GM23248 (cell line): Measurements from ENCODE around the gene CBFA2T2. TPM values are rescaled to one million over a fixed set of nuclear protein-coding genes. Genes with fewer than 3 reads are reported as not detected.

Experiments used
- DNase-seq: peaks from one replicate; pipeline ENCODE4 v3.0.0-alpha.2; 2015
- H2AFZ ChIP-seq: fragments of 200-600 bp; sonication (generic); 2 replicates; pipeline ENCODE4 v1.6.1; 2016; ENCODE audit warnings: antibody characterized with exemption
- H3F3A ChIP-seq: fragments of 200-600 bp; sonication (generic); 2 replicates; pipeline ENCODE4 v1.6.1; 2016; ENCODE audit warnings: mild to moderate bottlenecking, antibody characterized with exemption, mixed run types; ENCODE audit not compliant: insufficient read depth
- H3K27ac ChIP-seq: fragments of 200-600 bp; sonication (generic); 2 replicates; pipeline ENCODE4 v1.5.1; 2016; ENCODE audit warnings: mild to moderate bottlenecking
- H3K27me3 ChIP-seq: fragments of 200-600 bp; sonication (generic); replicated peaks from 2 replicates; pipeline ENCODE4 v1.6.1; 2016; ENCODE audit warnings: mild to moderate bottlenecking; ENCODE audit not compliant: insufficient read depth
- H3K36me3 ChIP-seq: fragments of 200-600 bp; sonication (generic); 2 replicates; pipeline ENCODE4 v1.6.1; 2016; ENCODE audit warnings: low read depth, mild to moderate bottlenecking
- H3K4me1 ChIP-seq: fragments of 200-600 bp; sonication (generic); 2 replicates; pipeline ENCODE4 v1.6.1; 2016; ENCODE audit warnings: mild to moderate bottlenecking; ENCODE audit not compliant: insufficient read depth
- H3K4me2 ChIP-seq: fragments of 200-600 bp; sonication (generic); one replicate; pipeline ENCODE4 v1.6.1; 2016; ENCODE audit warnings: mild to moderate bottlenecking; ENCODE audit not compliant: unreplicated experiment
- H3K4me3 ChIP-seq: fragments of 200-600 bp; sonication (generic); 2 replicates; pipeline ENCODE4 v1.5.1; 2016; ENCODE audit warnings: mild to moderate bottlenecking
- H3K79me2 ChIP-seq: fragments of 200-600 bp; sonication (generic); 2 replicates; pipeline ENCODE4 v1.6.1; 2016; ENCODE audit warnings: mild to moderate bottlenecking; ENCODE audit not compliant: insufficient read depth
- H3K9ac ChIP-seq: fragments of 200-600 bp; sonication (generic); 2 replicates; pipeline ENCODE4 v1.6.1; 2016; ENCODE audit warnings: mild to moderate bottlenecking
- H3K9me2 ChIP-seq: fragments of 200-600 bp; sonication (generic); 2 replicates; pipeline ENCODE4 v1.6.1; 2016; ENCODE audit warnings: mixed run types, mild to moderate bottlenecking, moderate library complexity; ENCODE audit not compliant: insufficient read depth
- H3K9me3 ChIP-seq: fragments of 200-600 bp; sonication (generic); one replicate; pipeline ENCODE4 v1.6.1; 2017; ENCODE audit warnings: low read depth
- H4K20me1 ChIP-seq: fragments of 200-600 bp; sonication (generic); 2 replicates; pipeline ENCODE4 v1.6.0; 2016; ENCODE audit not compliant: insufficient read depth
- EZH2 ChIP-seq: fragments of 200-600 bp; sonication (generic); IDR thresholded peaks from 2 replicates; pipeline ENCODE4 v1.6.1; 2018; ENCODE audit warnings: antibody characterized with exemption, mild to moderate bottlenecking; ENCODE audit not compliant: insufficient read depth, poor library complexity, severe bottlenecking
- EZH2phosphoT487 ChIP-seq: fragments of 200-600 bp; sonication (generic); IDR thresholded peaks from 2 replicates; pipeline ENCODE4 v1.6.1; 2018; ENCODE audit warnings: antibody characterized with exemption, moderate library complexity, mild to moderate bottlenecking, low read depth; ENCODE audit not compliant: insufficient read depth
- WGBS, 2 experiments: methylation state at CpG; one replicate each; pipeline ENCODE4 v1.1.6; 2015 to 2017; ENCODE audit warnings: low lambda C conversion rate in 2 of 2, low coverage in 1 of 2; ENCODE audit errors: missing lambda C conversion rate in 2 of 2; 5-methylcytosine and 5-hydroxymethylcytosine counted together
- in situ Hi-C: fragments of 300-500 bp; cut with MboI; formaldehyde crosslinking; loops from 2 replicates; pipeline ENCODE4 v1.15.0; 2020
- polyA plus RNA-seq: library from polyadenylated mRNA; unstranded; fragments of >200 nt; fragmentation: Nextera tagmentation; extraction: Ambion mirVana; gene quantifications from 2 replicates; pipeline ENCODE4 v1.2.1, GENCODE V29; 2016
- total RNA-seq: library from RNA; depleted of rRNA; stranded (reverse); fragments of >200 nt; shearing (Covaris generic); gene quantifications from 2 replicates; pipeline ENCODE4 v1.2.3, GENCODE V29; 2014

CBFA2T2 gene
- total and polyA plus RNA-seq, 2 experiments from 2014 or later, result 5.3 to 8.7 TPM

- no peaks in the 10 kb centered on the region for H3K27me3 ChIP-seq
- H3K36me3 ChIP-seq, result no peaks in the 10 kb centered on the region
- H3K9me2 ChIP-seq, result no peaks in the 10 kb centered on the region
- peak overlapping the region; percentile 71 for H3K4me3 ChIP-seq
- no peaks in the 10 kb centered on the region for H4K20me1 ChIP-seq
- peak; percentile 60 for DNase-seq
- in situ Hi-C loops, result no loop called here
- peak overlapping the region; percentile 71 for H2AFZ ChIP-seq
- peak overlapping the region; percentile 30; the same call in 1 of the 2 replicates for H3K27ac ChIP-seq
- WGBS, 2 experiments, result 4 to 5% methylated on average over 23 to 26 of the region's 53 CpGs
- H3K4me2 ChIP-seq, result peak overlapping the region; percentile 62
- no peaks in the 10 kb centered on the region for H3K9me3 ChIP-seq
- H3F3A ChIP-seq, result no peaks in the 10 kb centered on the region; the same call in 1 of the 2 replicates
- TF ChIP-seq EZH2phosphoT487, result no peak
- TF ChIP-seq EZH2, result no peak
- peak overlapping the region; percentile 66 for H3K9ac ChIP-seq
- peaks cover 22% of the 10 kb centered on the region for H3K79me2 ChIP-seq
- H3K4me1 ChIP-seq, result peaks cover 12% of the 10 kb centered on the region
Measured at GRCh38 chr20:33685328-33686099, 195.6 kb downstream of the CBFA2T2 start.

- 8 to 9% methylated on average over 38 to 58 of the region's 101 CpGs for WGBS, 2 experiments
- no peaks in the 10 kb centered on the region for H3K36me3 ChIP-seq
- peak within 1 kb of the TSS; percentile 30; the same call in 1 of the 2 replicates for H3K27ac ChIP-seq
- H3K4me1 ChIP-seq, result peaks cover 8% of the 10 kb centered on the region
- TF ChIP-seq EZH2phosphoT487 (no peak), EZH2 (no peak)
- H3K9me3 ChIP-seq, result no peaks in the 10 kb centered on the region
- peaks cover 22% of the 10 kb centered on the region for H3K79me2 ChIP-seq
- H3K4me2 ChIP-seq, result peak within 1 kb of the TSS; percentile 62
- no peaks in the 10 kb centered on the region for H3K9me2 ChIP-seq
- in situ Hi-C loops, result no loop called here
- H3K4me3 ChIP-seq, result peak within 1 kb of the TSS; percentile 71
- DNase-seq, result peak; percentile 98
- peak within 1 kb of the TSS; percentile 84 for H2AFZ ChIP-seq
- H3K9ac ChIP-seq, result peak within 1 kb of the TSS; percentile 66
- no peaks in the 10 kb centered on the region for H3K27me3 ChIP-seq
- no peaks in the 10 kb centered on the region; the same call in 1 of the 2 replicates for H3F3A ChIP-seq
- no peaks in the 10 kb centered on the region for H4K20me1 ChIP-seq
Measured at GRCh38 chr20:33686100-33686983, 196.4 kb downstream of the CBFA2T2 start, which contains the start of gene E2F1. E2F1 (minus strand) TSS chr20:33686385; CDS start chr20:33686264, 121 bp downstream.

GRCh38 chr20:33686984-33687366, 197.1 kb downstream of the CBFA2T2 start:
- Histone ChIP-seq H3K4me3 (peak overlapping the region; percentile 71; the same call in 1 of the 2 replicates), H4K20me1 (no peaks in the 10 kb centered on the region), H3K27me3 (no peaks in the 10 kb centered on the region), H3K4me2 (peak overlapping the region; percentile 50), H3K79me2 (peaks cover 22% of the 10 kb centered on the region), H3K27ac (no peak overlapping the region), H3F3A (no peaks in the 10 kb centered on the region; the same call in 1 of the 2 replicates), H2AFZ (peak overlapping the region; percentile 84), H3K36me3 (no peaks in the 10 kb centered on the region), H3K9me3 (no peaks in the 10 kb centered on the region), H3K4me1 (peaks cover 8% of the 10 kb centered on the region), H3K9me2 (no peaks in the 10 kb centered on the region), H3K9ac (no peak overlapping the region)
- TF ChIP-seq EZH2phosphoT487, result no peak
- TF ChIP-seq EZH2, result no peak
- WGBS, 2 experiments, result 91% methylated on average over 14 of the region's 14 CpGs
- DNase-seq, result no peak
- in situ Hi-C loops, result no loop called here

GRCh38 chr20:33687370-33687915, 197.5 kb downstream of the CBFA2T2 start:
- no peak overlapping the region for H3K9ac ChIP-seq
- H3K4me1 ChIP-seq, result peaks cover 8% of the 10 kb centered on the region
- H3F3A ChIP-seq, result no peaks in the 10 kb centered on the region; the same call in 1 of the 2 replicates
- H3K9me2 ChIP-seq, result no peaks in the 10 kb centered on the region
- TF ChIP-seq EZH2phosphoT487 (no peak), EZH2 (no peak)
- DNase-seq, result peak; percentile 22
- 71% methylated on average over 8 of the region's 8 CpGs for WGBS, 2 experiments
- no peaks in the 10 kb centered on the region for H3K36me3 ChIP-seq
- in situ Hi-C loops, result no loop called here
- H4K20me1 ChIP-seq, result no peaks in the 10 kb centered on the region
- no peaks in the 10 kb centered on the region for H3K9me3 ChIP-seq
- no peak overlapping the region for H3K4me2 ChIP-seq
- H3K27ac ChIP-seq, result no peak overlapping the region
- H3K79me2 ChIP-seq, result peaks cover 22% of the 10 kb centered on the region
- no peak overlapping the region for H3K4me3 ChIP-seq
- H3K27me3 ChIP-seq, result no peaks in the 10 kb centered on the region
- peak overlapping the region; percentile 84; the same call in 1 of the 2 replicates for H2AFZ ChIP-seq
